Testis (tissue), 3 donors: ENCODE results near the gene SARM1. TPM values are rescaled to one million over a fixed set of nuclear protein-coding genes. Genes with fewer than 3 reads are reported as not detected.
A peak's percentile ranks its signal among the peaks of the same experiment; 100 is the strongest.

Source experiments
- DNase-seq: peaks from one replicate; pipeline ENCODE4 v3.0.0-alpha.2; 2019
- H3K27ac ChIP-seq, 2 donors: fragments of 200-600 bp; sonication (generic); one replicate each; pipeline ENCODE4 v1.5.1; 2019
- H3K27me3 ChIP-seq: fragments of 200-600 bp; sonication (generic); one replicate; pipeline ENCODE4 v1.5.1; 2019
- H3K36me3 ChIP-seq: fragments of 200-600 bp; sonication (generic); one replicate; pipeline ENCODE4 v1.5.1; 2017; ENCODE audit warnings: low read depth; ENCODE audit errors: missing control alignments
- H3K4me1 ChIP-seq: fragments of 200-600 bp; sonication (generic); one replicate; pipeline ENCODE4 v1.5.1; 2019
- H3K4me3 ChIP-seq, 2 donors: fragments of 200-600 bp; sonication (generic); one replicate each; pipeline ENCODE4 v1.5.1; 2017 to 2019
- H3K9me3 ChIP-seq: fragments of 200-600 bp; sonication (generic); one replicate; pipeline ENCODE4 v1.5.1; 2017
- POLR2A ChIP-seq: fragments of 450-650 bp; IDR thresholded peaks from one replicate; pipeline ENCODE4 v1.6.1; 2017; ENCODE audit warnings: antibody characterized with exemption, mild to moderate bottlenecking, moderate library complexity
- WGBS, 2 donors: methylation state at CpG; one replicate each; pipeline ENCODE4 v1.1.5; 2018; 5-methylcytosine and 5-hydroxymethylcytosine counted together
- intact Hi-C: fragments of 100-400 bp; cut with DNase I; formaldehyde crosslinking; loops from one replicate; pipeline ENCODE4 v1.15.1; 2023; ENCODE audit warnings: low total_unique reads
- polyA plus RNA-seq: library from polyadenylated mRNA; stranded (reverse); fragments of 350-450 nt; fragmentation: Illumina TruSeq; extraction: RNeasy Lipid Tissue Mini Kit (QIAGEN cat#74804); gene quantifications from one replicate; pipeline ENCODE4 v1.2.3, GENCODE V29; 2014; ENCODE audit warnings: low read depth, low replicate concordance; ENCODE audit not compliant: insufficient read depth
- total RNA-seq, 2 donors: library from RNA; depleted of rRNA; stranded (reverse); fragments of >200 nt; gene quantifications; one replicate each; pipeline ENCODE4 v1.2.3, GENCODE V29; 2016
- TF ChIP-seq, protein P1 (sequence below), 3 experiments: fragments of 450-650 bp in 2 of 3; fragments of 200-600 bp in 1 of 3; sonication (generic) in 1 of 3; IDR thresholded peaks; one replicate each; pipeline ENCODE4 v1.5.1; 2016 to 2019; ENCODE audit warnings: antibody characterized with exemption in 3 of 3, mild to moderate bottlenecking in 2 of 3, moderate library complexity in 1 of 3

The SARM1 gene
- total and polyA plus RNA-seq, 3 donors from 2014 or later, result 6.6 to 19.9 (median 18.6) TPM

DNA sequence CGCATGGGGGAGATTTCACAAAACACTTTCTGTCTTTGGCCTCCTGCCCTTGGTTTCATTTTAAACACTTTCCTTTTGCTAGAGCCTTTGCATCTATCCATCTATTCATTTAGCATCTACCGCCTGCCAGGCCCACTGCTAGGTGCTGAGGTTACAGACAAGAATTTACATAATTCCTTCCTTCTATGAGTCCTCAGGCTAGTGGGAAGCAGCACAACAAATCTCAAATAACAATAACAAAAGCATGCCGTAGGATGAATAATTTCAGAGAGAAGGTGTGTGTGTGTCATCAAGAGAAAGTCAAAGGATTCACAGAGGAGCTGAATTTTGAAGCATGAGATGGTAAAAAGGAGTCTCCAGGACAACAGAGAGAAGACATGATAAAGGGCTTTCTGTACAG, 40.6 kb downstream of the SARM1 start:
- no peak overlapping the region for H3K27ac ChIP-seq
- intact Hi-C loops, result no loop called here
- no peaks in the 10 kb centered on the region for H3K36me3 ChIP-seq
- H3K27me3 ChIP-seq, result no peaks in the 10 kb centered on the region
- no peak overlapping the region for H3K4me3 ChIP-seq
- no peaks in the 10 kb centered on the region for H3K4me1 ChIP-seq
- WGBS, 2 donors, result 84 to 89% methylated on average over 3 of the region's 3 CpGs
- TF ChIP-seq, protein P1, sequence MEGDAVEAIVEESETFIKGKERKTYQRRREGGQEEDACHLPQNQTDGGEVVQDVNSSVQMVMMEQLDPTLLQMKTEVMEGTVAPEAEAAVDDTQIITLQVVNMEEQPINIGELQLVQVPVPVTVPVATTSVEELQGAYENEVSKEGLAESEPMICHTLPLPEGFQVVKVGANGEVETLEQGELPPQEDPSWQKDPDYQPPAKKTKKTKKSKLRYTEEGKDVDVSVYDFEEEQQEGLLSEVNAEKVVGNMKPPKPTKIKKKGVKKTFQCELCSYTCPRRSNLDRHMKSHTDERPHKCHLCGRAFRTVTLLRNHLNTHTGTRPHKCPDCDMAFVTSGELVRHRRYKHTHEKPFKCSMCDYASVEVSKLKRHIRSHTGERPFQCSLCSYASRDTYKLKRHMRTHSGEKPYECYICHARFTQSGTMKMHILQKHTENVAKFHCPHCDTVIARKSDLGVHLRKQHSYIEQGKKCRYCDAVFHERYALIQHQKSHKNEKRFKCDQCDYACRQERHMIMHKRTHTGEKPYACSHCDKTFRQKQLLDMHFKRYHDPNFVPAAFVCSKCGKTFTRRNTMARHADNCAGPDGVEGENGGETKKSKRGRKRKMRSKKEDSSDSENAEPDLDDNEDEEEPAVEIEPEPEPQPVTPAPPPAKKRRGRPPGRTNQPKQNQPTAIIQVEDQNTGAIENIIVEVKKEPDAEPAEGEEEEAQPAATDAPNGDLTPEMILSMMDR (IDR thresholded peaks at IDR 0.05), result no peak
- no peak for TF ChIP-seq POLR2A
- no peak for DNase-seq
- no peaks in the 10 kb centered on the region for H3K9me3 ChIP-seq

DNA sequence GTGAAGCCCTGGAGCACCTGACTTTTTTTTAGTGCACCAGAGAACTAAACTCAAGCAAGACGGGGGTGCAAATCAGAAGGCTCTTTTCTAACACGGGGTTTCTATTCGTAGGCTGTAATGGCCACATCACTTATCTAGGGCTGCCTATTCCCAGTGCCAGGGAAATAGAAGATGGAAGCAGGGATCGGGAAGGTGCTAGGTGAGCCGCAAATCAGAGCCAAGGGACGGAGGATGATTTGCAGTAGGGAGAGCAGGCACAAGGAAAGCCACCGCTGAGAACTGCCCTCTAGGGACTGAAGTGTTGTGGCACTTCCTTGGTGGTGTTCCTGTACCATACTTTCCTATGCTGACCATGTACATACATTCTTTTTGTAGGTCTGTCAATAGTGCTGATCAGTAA, 42.3 kb downstream of the SARM1 start:
- no peak for TF ChIP-seq POLR2A
- TF ChIP-seq, protein P1 (IDR thresholded peaks at IDR 0.05), result no peak
- Histone ChIP-seq H3K27ac (no peak overlapping the region), H3K36me3 (no peaks in the 10 kb centered on the region), H3K4me1 (no peaks in the 10 kb centered on the region), H3K27me3 (no peaks in the 10 kb centered on the region), H3K4me3 (no peak overlapping the region), H3K9me3 (no peaks in the 10 kb centered on the region)
- 67 to 69% methylated on average over 7 of the region's 7 CpGs for WGBS, 2 donors
- DNase-seq, result no peak
- intact Hi-C loops, result no loop called here

DNA sequence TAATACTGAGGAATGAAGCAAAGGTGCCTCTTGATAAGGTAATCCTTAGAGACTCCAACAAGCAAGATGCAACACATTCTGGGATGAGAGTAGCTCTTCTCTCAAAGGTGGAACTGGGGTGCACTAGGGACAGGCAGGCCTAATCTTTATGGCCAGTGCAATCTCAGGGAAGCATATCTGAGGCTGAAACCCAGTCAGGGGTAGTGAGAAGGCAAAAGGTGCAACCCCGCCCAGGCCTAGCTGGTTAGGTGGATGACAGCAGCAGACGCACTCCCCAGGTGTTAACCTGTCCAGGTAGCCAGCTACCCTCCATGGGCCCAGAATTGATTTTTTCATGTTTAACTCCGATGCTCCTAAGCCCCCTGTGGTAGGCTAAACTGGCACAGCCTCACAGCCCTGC, 44.4 kb downstream of the SARM1 start:
- Histone ChIP-seq H3K36me3 (no peaks in the 10 kb centered on the region), H3K27ac (no peak overlapping the region), H3K27me3 (no peaks in the 10 kb centered on the region), H3K4me1 (no peaks in the 10 kb centered on the region), H3K4me3 (no peak overlapping the region), H3K9me3 (no peaks in the 10 kb centered on the region)
- WGBS, 2 donors, result 92 to 100% methylated on average over 1 to 3 of the region's 3 CpGs
- no peak for TF ChIP-seq POLR2A
- TF ChIP-seq, protein P1 (IDR thresholded peaks at IDR 0.05), result no peak
- intact Hi-C loops, result no loop called here
- DNase-seq, result no peak

DNA sequence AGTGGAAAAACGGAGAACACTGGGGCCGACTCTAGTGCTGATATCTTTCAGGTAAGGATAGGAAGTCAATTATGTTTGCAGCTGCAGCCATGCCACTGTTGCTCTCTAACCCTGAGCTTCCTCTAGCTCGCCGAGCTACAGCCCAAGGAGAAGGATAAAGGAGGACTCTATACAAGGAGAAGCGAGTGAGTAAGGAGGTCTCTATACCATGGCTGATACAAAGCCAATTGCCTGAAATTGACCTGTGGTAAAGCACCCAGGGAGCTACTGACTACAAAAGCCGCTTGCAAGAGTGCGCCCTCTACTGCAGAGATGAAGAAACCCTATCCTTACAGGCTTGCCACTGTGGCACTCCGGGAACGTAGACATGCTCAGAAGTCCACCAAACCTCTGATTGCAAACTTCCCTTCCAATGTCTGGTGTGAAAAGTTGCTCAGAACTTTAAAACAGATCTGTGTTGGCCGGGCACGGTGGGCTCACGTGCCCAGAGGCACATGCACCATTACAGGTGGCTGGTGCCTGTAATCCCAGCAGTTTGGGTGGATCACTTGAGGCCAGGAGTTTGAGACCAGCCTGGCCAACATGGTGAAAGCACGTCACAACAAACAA, 45.3 kb downstream of the SARM1 start:
- DNase-seq, result peak; percentile 76
- WGBS, 2 donors, result 33 to 36% methylated on average over 13 of the region's 13 CpGs
- no peak overlapping the region for H3K27ac ChIP-seq
- H3K4me3 ChIP-seq, result no peak overlapping the region
- no peaks in the 10 kb centered on the region for H3K27me3 ChIP-seq
- no peaks in the 10 kb centered on the region for H3K9me3 ChIP-seq
- intact Hi-C loops, result no loop called here
- TF ChIP-seq, protein P1 (IDR thresholded peaks at IDR 0.05), result peak; percentile 6 to 44 (median 42)
- TF ChIP-seq POLR2A, result no peak
- no peaks in the 10 kb centered on the region for H3K4me1 ChIP-seq
- no peaks in the 10 kb centered on the region for H3K36me3 ChIP-seq

DNA sequence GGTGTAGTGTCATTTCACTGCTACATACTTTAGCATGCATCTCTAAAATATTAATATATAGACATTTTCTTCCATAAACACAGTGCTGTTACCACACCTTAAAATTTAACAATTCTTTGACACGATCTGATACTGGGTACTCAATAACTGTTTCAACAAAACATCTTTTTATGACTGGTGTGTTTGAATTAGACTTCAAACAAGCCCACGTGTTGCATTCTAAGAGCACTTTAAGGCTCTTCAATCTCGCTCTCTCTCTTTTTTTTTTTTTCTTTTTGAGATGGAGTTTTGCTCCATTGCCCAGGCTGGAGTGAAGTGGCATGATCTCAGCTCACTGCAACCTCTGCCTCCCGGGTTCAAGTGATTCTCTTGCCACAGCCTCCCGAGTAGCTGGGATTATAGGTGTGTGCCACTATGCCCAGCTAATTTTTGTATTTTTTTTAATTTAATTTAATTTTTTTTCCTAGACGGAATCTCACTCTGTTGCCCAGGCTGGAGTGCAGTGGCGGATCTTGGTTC, 50.4 kb downstream of the SARM1 start:
- DNase-seq, result no peak
- Histone ChIP-seq H3K9me3 (no peaks in the 10 kb centered on the region), H3K4me3 (no peak overlapping the region), H3K27ac (no peak overlapping the region), H3K36me3 (no peaks in the 10 kb centered on the region), H3K4me1 (no peaks in the 10 kb centered on the region), H3K27me3 (no peaks in the 10 kb centered on the region)
- intact Hi-C loops, result no loop called here
- WGBS, 2 donors, result 85 to 89% methylated on average over 7 of the region's 7 CpGs
- TF ChIP-seq POLR2A, result no peak
- TF ChIP-seq, protein P1 (IDR thresholded peaks at IDR 0.05), result no peak
